ENCODE data around the gene DPM3. TPM values are rescaled to one million over a fixed set of nuclear protein-coding genes. Genes with fewer than 3 reads are reported as not detected.

DPM3 gene
- total RNA-seq, 4 donors from 2014 or later = 61.4 to 120 (median 71.2) TPM

- TF ChIP-seq, protein P1, sequence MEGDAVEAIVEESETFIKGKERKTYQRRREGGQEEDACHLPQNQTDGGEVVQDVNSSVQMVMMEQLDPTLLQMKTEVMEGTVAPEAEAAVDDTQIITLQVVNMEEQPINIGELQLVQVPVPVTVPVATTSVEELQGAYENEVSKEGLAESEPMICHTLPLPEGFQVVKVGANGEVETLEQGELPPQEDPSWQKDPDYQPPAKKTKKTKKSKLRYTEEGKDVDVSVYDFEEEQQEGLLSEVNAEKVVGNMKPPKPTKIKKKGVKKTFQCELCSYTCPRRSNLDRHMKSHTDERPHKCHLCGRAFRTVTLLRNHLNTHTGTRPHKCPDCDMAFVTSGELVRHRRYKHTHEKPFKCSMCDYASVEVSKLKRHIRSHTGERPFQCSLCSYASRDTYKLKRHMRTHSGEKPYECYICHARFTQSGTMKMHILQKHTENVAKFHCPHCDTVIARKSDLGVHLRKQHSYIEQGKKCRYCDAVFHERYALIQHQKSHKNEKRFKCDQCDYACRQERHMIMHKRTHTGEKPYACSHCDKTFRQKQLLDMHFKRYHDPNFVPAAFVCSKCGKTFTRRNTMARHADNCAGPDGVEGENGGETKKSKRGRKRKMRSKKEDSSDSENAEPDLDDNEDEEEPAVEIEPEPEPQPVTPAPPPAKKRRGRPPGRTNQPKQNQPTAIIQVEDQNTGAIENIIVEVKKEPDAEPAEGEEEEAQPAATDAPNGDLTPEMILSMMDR (IDR thresholded peaks at IDR 0.05; ENCODE audit: low read depth) = no peak
Observed at GRCh38 chr1:155184835-155185782, 44.8 kb upstream of the DPM3 start.

DNA sequence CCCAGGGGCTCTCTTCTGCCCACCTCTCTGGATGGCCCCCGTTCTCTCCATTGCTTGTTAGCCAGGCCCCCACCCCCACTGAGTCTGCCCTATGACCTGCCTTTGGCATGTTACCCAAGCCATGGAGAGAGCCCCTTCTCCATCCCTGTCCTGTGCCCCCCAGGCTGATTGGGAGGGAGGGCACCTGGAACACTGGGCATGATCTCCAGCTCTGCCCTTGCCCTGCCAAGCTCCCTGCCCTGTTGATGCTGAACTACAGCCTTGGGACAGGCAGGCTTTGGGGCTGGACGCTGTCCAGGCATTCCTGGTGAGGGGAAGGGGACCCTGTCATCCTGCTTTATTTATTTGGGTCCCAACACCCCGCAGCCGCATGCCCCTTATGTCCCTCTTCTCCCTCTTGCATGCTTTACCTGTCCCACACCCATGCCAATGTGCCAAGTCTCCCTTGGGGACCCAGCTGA, 44.0 kb upstream of the DPM3 start:
- TF ChIP-seq, protein P1 (IDR thresholded peaks at IDR 0.05; ENCODE audit: low read depth) = no peak

- TF ChIP-seq, protein P1 (IDR thresholded peaks at IDR 0.05; ENCODE audit: low read depth) = no peak
Observed at GRCh38 chr1:155183775-155184221, 43.5 kb upstream of the DPM3 start.

DNA sequence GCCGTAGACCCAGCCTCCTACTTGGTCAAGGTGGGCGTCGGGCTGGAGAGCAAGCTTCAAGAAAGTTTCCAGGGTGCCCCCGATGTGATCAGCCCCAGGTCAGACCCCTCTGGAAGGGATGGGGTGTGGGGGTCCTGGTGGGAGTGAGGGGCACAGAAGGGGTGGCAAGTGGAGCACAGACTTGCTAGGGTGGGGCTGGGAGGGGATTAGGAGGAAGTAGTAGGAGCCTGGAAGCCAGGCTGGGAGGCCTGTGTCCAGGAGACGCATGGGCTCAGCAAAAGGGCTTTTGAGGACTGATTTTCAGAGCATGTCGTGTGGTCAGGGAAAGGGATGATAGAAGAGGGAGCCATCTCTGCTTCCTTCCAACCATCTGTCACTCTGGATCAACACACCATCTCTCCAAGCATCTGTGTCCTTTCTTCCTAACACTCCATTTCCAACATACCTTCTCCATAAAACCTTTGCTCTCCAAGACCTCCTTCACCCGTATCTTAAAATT, 41.8 kb upstream of the DPM3 start:
- TF ChIP-seq, protein P1 (IDR thresholded peaks at IDR 0.05; ENCODE audit: low read depth) = no peak

DNA sequence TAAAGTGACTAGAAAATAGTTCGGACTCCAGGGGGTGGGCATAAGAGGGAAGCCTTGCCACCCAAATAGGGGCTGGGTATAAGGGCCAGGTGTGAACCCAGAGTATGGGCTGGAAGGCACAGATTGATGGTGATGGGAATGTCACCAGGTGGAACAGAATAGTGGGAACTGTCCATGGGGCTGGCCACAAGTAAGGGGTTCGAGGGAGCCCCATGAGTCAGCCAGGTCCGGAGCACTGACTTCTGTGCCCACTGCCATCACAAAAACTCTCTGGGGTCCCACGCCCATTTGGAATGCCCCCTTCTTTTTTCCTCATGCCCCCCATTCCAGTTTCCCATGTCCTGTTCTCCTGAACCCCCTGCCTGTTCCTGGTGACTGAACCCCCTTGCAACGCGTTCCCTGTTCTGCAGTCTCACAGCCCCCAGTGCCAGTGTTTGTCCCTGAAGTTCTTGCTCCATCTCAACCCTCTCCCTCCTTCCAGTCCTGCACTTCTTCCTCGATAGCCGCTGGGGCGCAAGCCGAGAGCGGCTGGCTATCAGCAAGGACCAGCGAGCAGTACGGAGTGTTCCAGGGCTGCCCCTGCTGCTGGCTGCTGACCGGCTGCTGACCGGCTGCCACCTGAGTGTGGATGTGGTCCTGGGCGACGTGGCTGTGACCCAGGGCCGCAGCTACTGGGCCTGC, 41.2 kb upstream of the DPM3 start:
- TF ChIP-seq, protein P1 (IDR thresholded peaks at IDR 0.05; ENCODE audit: low read depth) = no peak

DNA sequence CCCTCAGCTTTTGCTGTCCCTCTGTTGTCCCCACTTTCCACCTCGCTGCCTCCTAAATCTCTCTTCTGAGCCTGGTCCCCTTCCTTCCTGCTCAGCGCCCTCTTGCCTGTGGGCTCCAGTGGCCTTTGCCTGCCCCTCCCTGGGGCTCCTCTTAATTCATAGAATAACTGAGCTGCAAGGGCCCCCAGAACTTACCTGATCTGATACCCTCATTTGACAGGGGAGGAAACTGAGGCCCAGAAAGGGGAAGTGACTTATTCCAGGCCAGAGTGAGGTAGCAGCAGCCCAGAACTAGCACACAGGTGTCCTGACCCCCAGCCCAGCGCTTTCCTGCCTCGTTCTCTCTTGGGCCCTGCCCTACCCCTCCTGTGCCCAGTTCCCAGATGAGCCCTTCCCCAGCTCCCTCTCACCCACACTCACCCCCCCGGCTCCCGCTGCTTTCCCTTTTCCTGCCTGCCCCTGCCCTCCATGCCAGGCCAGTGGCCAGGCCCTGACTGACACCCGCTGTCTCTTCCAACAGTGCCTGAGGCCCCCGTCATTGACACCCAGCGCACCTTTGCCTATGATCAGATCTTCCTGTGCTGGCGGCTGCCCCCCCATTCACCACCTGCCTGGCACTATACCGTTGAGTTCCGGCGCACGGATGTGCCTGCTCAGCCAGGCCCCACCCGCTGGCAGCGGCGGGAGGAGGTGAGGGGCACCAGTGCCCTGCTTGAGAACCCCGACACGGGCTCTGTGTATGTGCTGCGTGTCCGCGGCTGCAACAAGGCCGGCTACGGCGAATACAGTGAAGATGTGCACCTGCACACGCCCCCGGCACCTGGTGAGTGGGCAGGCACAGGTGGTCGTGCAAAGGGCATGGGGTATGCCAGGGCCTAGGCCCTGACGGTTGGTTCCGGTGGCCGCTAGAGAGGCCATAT, 39.0 kb upstream of the DPM3 start:
- TF ChIP-seq, protein P1 (IDR thresholded peaks at IDR 0.05; ENCODE audit: low read depth) = no peak
